DOHH2 (cell line): Measurements from ENCODE around the gene TDO2.

Source experiments
- H3F3A ChIP-seq: fragments of 200-600 bp; sonication (generic), shearing (Covaris generic); 2 replicates; pipeline ENCODE4 v1.6.0; 2016; ENCODE audit warnings: antibody characterized with exemption, mild to moderate bottlenecking; ENCODE audit not compliant: control insufficient read depth, insufficient read depth
- H3K27ac ChIP-seq: fragments of 200-600 bp; sonication (generic); 2 replicates; pipeline ENCODE4 v1.5.1; 2014; ENCODE audit warnings: low read depth, mild to moderate bottlenecking, low read length, moderate library complexity
- H3K27me3 ChIP-seq: fragments of 200-600 bp; sonication (generic); 2 replicates; pipeline ENCODE4 v1.6.1; 2014; ENCODE audit warnings: mild to moderate bottlenecking, low read length, mixed read lengths; ENCODE audit not compliant: control insufficient read depth
- H3K36me3 ChIP-seq: fragments of 200-600 bp; sonication (generic); 2 replicates; pipeline ENCODE4 v1.6.1; 2014; ENCODE audit warnings: mild to moderate bottlenecking, low read length, moderate library complexity, mixed read lengths; ENCODE audit not compliant: control insufficient read depth
- H3K4me1 ChIP-seq: fragments of 200-600 bp; sonication (generic); 2 replicates; pipeline ENCODE4 v1.6.1; 2014; ENCODE audit warnings: mild to moderate bottlenecking, low read length, mixed read lengths; ENCODE audit not compliant: control insufficient read depth
- H3K4me2 ChIP-seq: fragments of 200-600 bp; sonication (generic); 2 replicates; pipeline ENCODE4 v1.6.0; 2014; ENCODE audit warnings: mild to moderate bottlenecking, low read length, moderate library complexity
- H3K4me3 ChIP-seq: fragments of 200-600 bp; sonication (generic); 2 replicates; pipeline ENCODE4 v1.5.1; 2014; ENCODE audit warnings: mild to moderate bottlenecking, low read length, mixed read lengths
- H3K79me2 ChIP-seq: fragments of 200-600 bp; sonication (generic); 2 replicates; pipeline ENCODE4 v1.6.1; 2014; ENCODE audit warnings: mild to moderate bottlenecking, low read length, mixed read lengths; ENCODE audit not compliant: control insufficient read depth
- H3K9me2 ChIP-seq: fragments of 200-600 bp; sonication (generic); replicated peaks from 2 replicates; pipeline ENCODE4 v1.6.1; 2014; ENCODE audit warnings: mild to moderate bottlenecking, low read length, mixed read lengths; ENCODE audit not compliant: control insufficient read depth
- H3K9me3 ChIP-seq: fragments of 200-600 bp; sonication (generic); 2 replicates; pipeline ENCODE4 v1.6.1; 2014; ENCODE audit warnings: antibody characterized with exemption, low read length, mixed read lengths; ENCODE audit not compliant: control insufficient read depth, insufficient read depth
- H4K20me1 ChIP-seq: fragments of 200-600 bp; sonication (generic); 2 replicates; pipeline ENCODE4 v1.6.0; 2014; ENCODE audit warnings: low read depth, mild to moderate bottlenecking, antibody characterized with exemption, low read length, moderate library complexity; ENCODE audit not compliant: control insufficient read depth, insufficient read depth
- CTCF ChIP-seq: fragments of 200-600 bp; sonication (generic); IDR thresholded peaks from one replicate; pipeline ENCODE4 v1.5.1; 2014; ENCODE audit warnings: antibody characterized with exemption, mild to moderate bottlenecking, low read depth, low read length; ENCODE audit not compliant: poor library complexity, severe bottlenecking
- EZH2phosphoT487 ChIP-seq: fragments of 200-600 bp; sonication (generic); IDR thresholded peaks from 2 replicates; pipeline ENCODE4 v1.6.1; 2017; ENCODE audit warnings: borderline replicate concordance, mild to moderate bottlenecking, antibody characterized with exemption, low read length, moderate library complexity, mixed read lengths

Gene TDO2

GRCh38 chr4:155964016-155964891, 60.8 kb downstream of the TDO2 start:
- Histone ChIP-seq H3K27ac (no peak overlapping the region), H4K20me1 (no peaks in the 10 kb centered on the region), H3K79me2 (no peaks in the 10 kb centered on the region), H3K4me2 (no peak overlapping the region), H3K4me3 (no peak overlapping the region), H3K4me1 (no peaks in the 10 kb centered on the region), H3K9me3 (no peaks in the 10 kb centered on the region), H3K27me3 (no peaks in the 10 kb centered on the region), H3K9me2 (no peaks in the 10 kb centered on the region), H3F3A (no peaks in the 10 kb centered on the region), H3K36me3 (no peaks in the 10 kb centered on the region)
- TF ChIP-seq CTCF (no peak), EZH2phosphoT487 (no peak)

- no peaks in the 10 kb centered on the region for H4K20me1 ChIP-seq
- no peaks in the 10 kb centered on the region for H3K9me3 ChIP-seq
- no peaks in the 10 kb centered on the region for H3K9me2 ChIP-seq
- H3F3A ChIP-seq: no peaks in the 10 kb centered on the region
- H3K4me3 ChIP-seq: no peak overlapping the region
- no peaks in the 10 kb centered on the region for H3K36me3 ChIP-seq
- TF ChIP-seq EZH2phosphoT487 (no peak), CTCF (no peak)
- H3K27me3 ChIP-seq: no peaks in the 10 kb centered on the region
- H3K79me2 ChIP-seq: no peaks in the 10 kb centered on the region
- no peaks in the 10 kb centered on the region for H3K4me1 ChIP-seq
- no peak overlapping the region for H3K27ac ChIP-seq
- no peak overlapping the region for H3K4me2 ChIP-seq
Observed at GRCh38 chr4:155966171-155966570, 62.7 kb downstream of the TDO2 start.

GRCh38 chr4:155966731-155967395, 63.4 kb downstream of the TDO2 start:
- no peaks in the 10 kb centered on the region for H3K79me2 ChIP-seq
- H3K4me2 ChIP-seq: no peak overlapping the region
- no peak for TF ChIP-seq EZH2phosphoT487
- no peak for TF ChIP-seq CTCF
- no peak overlapping the region for H3K27ac ChIP-seq
- no peaks in the 10 kb centered on the region for H3K9me3 ChIP-seq
- no peaks in the 10 kb centered on the region for H4K20me1 ChIP-seq
- no peaks in the 10 kb centered on the region for H3F3A ChIP-seq
- H3K9me2 ChIP-seq: no peaks in the 10 kb centered on the region
- H3K27me3 ChIP-seq: no peaks in the 10 kb centered on the region
- H3K4me3 ChIP-seq: no peak overlapping the region
- no peaks in the 10 kb centered on the region for H3K36me3 ChIP-seq
- H3K4me1 ChIP-seq: no peaks in the 10 kb centered on the region
